ENCODE data around the gene SPTBN2.

Gene SPTBN2

GRCh38 chr11:66723693-66724092 is 5.3 kb downstream of the SPTBN2 start:
- DNase-seq = no peak

GRCh38 chr11:66722745-66723651 is 6.0 kb downstream of the SPTBN2 start:
- DNase-seq = no peak

- DNase-seq = no peak
Measured at GRCh38 chr11:66721939-66722338, 7.1 kb downstream of the SPTBN2 start.

- DNase-seq = no peak
Measured at GRCh38 chr11:66720899-66721470, 8.0 kb downstream of the SPTBN2 start.

- DNase-seq = peak; percentile 95
Measured at GRCh38 chr11:66720223-66720898, 8.7 kb downstream of the SPTBN2 start.

GRCh38 chr11:66719111-66719872 is 9.7 kb downstream of the SPTBN2 start:
- no peak for DNase-seq

- peak; percentile 39 for DNase-seq
Measured at GRCh38 chr11:66718320-66718971, 10.6 kb downstream of the SPTBN2 start.

GRCh38 chr11:66717925-66718319 is 11.1 kb downstream of the SPTBN2 start:
- no peak for DNase-seq

GRCh38 chr11:66716996-66717395 is 12.0 kb downstream of the SPTBN2 start:
- DNase-seq = no peak

GRCh38 chr11:66715346-66716085 is 13.5 kb downstream of the SPTBN2 start:
- DNase-seq = no peak

- DNase-seq = no peak
Measured at GRCh38 chr11:66713746-66714480, 15.1 kb downstream of the SPTBN2 start.

- DNase-seq = no peak
Measured at GRCh38 chr11:66710384-66710930, 18.6 kb downstream of the SPTBN2 start.

GRCh38 chr11:66708701-66709100 is 20.3 kb downstream of the SPTBN2 start:
- no peak for DNase-seq

GRCh38 chr11:66708094-66708493 is 20.9 kb downstream of the SPTBN2 start:
- DNase-seq = no peak

GRCh38 chr11:66707486-66707885 is 21.5 kb downstream of the SPTBN2 start:
- DNase-seq = no peak

GRCh38 chr11:66706989-66707388 is 22.0 kb downstream of the SPTBN2 start:
- no peak for DNase-seq

- DNase-seq = no peak
Measured at GRCh38 chr11:66705587-66706335, 23.3 kb downstream of the SPTBN2 start.

GRCh38 chr11:66704659-66705360 is 24.2 kb downstream of the SPTBN2 start:
- DNase-seq = no peak

All from DMS153 (cell line).